HepG2 (cell line): Measurements from ENCODE around the gene KLC4. TPM values are rescaled to one million over a fixed set of nuclear protein-coding genes. Genes with fewer than 3 reads are reported as not detected.

Experiments used
- CBX1 ChIP-seq: IDR thresholded peaks from one replicate; pipeline ENCODE4 v1.6.1; 2016; ENCODE audit warnings: antibody characterized with exemption, low read depth
- CREBL2 ChIP-seq: sonication (generic); formaldehyde crosslinking; IDR thresholded peaks from 2 replicates; pipeline ENCODE4 v1.8.1; 2023; ENCODE audit warnings: missing genetic modification reagents, mild to moderate bottlenecking, borderline replicate concordance
- KDM5A ChIP-seq: fragments of 200-600 bp; sonication (generic); IDR thresholded peaks from 2 replicates; pipeline ENCODE4 v1.7.0; 2018; ENCODE audit warnings: antibody characterized with exemption, mild to moderate bottlenecking, low read length, borderline replicate concordance
- KLF12 ChIP-seq: sonication (generic); formaldehyde crosslinking; IDR thresholded peaks from 2 replicates; pipeline ENCODE4 v1.4.0; 2020; ENCODE audit warnings: missing genetic modification reagents, borderline replicate concordance
- KLF9 ChIP-seq: IDR thresholded peaks from 2 replicates; pipeline ENCODE4 v1.6.1; 2016; ENCODE audit warnings: low read depth
- MTF2 ChIP-seq: sonication (generic); formaldehyde crosslinking; IDR thresholded peaks from 2 replicates; pipeline ENCODE4 v1.5.0; 2020; ENCODE audit warnings: missing genetic modification reagents, borderline replicate concordance
- MXD4 ChIP-seq: IDR thresholded peaks from 2 replicates; pipeline ENCODE4 v1.6.1; 2016; ENCODE audit warnings: mild to moderate bottlenecking, missing biosample characterization, missing genetic modification reagents
- NFYB ChIP-seq: sonication (generic); formaldehyde crosslinking; IDR thresholded peaks from 2 replicates; pipeline ENCODE4 v1.4.0; 2020; ENCODE audit warnings: missing genetic modification reagents
- RAD21 ChIP-seq: fragments of 450-650 bp; formaldehyde crosslinking; IDR thresholded peaks from 2 replicates; pipeline ENCODE4 v1.5.0; 2020; ENCODE audit warnings: mild to moderate bottlenecking
- SCMH1 ChIP-seq: sonication (generic); formaldehyde crosslinking; IDR thresholded peaks from 2 replicates; pipeline ENCODE4 v1.9.0; 2021; ENCODE audit warnings: missing genetic modification reagents, mild to moderate bottlenecking, borderline replicate concordance
- ZBED4 ChIP-seq: sonication (generic); formaldehyde crosslinking; IDR thresholded peaks from 2 replicates; pipeline ENCODE4 v1.4.0; 2020; ENCODE audit warnings: missing genetic modification reagents, borderline replicate concordance
- ZNF101 ChIP-seq: sonication (generic); formaldehyde crosslinking; IDR thresholded peaks from 2 replicates; pipeline ENCODE4 v1.4.0; 2020; ENCODE audit warnings: mild to moderate bottlenecking, low read depth, missing genetic modification reagents, borderline replicate concordance
- ZNF180 ChIP-seq: sonication (generic); formaldehyde crosslinking; IDR thresholded peaks from 2 replicates; pipeline ENCODE4 v1.4.0; 2020; ENCODE audit warnings: low read depth, missing genetic modification reagents, borderline replicate concordance
- ZNF431 ChIP-seq: sonication (generic); formaldehyde crosslinking; IDR thresholded peaks from 2 replicates; pipeline ENCODE4 v1.9.0; 2022; ENCODE audit warnings: missing genetic modification reagents, low read depth, mild to moderate bottlenecking, borderline replicate concordance
- ZSCAN9 ChIP-seq: IDR thresholded peaks from 2 replicates; pipeline ENCODE4 v1.6.1; 2016; ENCODE audit warnings: borderline replicate concordance
- polyA plus RNA-seq, 8 experiments: library from polyadenylated mRNA; depleted of rRNA in 3 of 8; stranded (reverse) in 7 of 8; unstranded in 1 of 8; fragments of >200 nt; fragmentation: Illumina TruSeq in 4 of 8; extraction: Trizol in 4 of 8; gene quantifications; 2 replicates each; pipeline versions ENCODE4 v1.2.1 to v1.2.3, GENCODE V29; 2011 to 2016; ENCODE audit warnings: low read depth in 4 of 8, missing spikeins in 1 of 8, mixed read lengths in 1 of 8; ENCODE audit not compliant: insufficient read depth in 1 of 8
- total RNA-seq, 5 experiments: library from RNA; depleted of rRNA; stranded (reverse); fragments of >200 nt; fragmentation: Illumina TruSeq; extraction: Trizol; gene quantifications; 2 replicates each; pipeline ENCODE4 v1.2.3, GENCODE V29; 2016; ENCODE audit warnings: low read depth in 1 of 5
- TF ChIP-seq, protein P1 (sequence below): sonication (generic); formaldehyde crosslinking; IDR thresholded peaks from 2 replicates; pipeline ENCODE4 v1.8.1; 2023; ENCODE audit warnings: mild to moderate bottlenecking, missing genetic modification reagents, borderline replicate concordance
- TF ChIP-seq, protein P2 (sequence below): sonication (generic); formaldehyde crosslinking; IDR thresholded peaks from 2 replicates; pipeline ENCODE4 v1.4.0; 2020; ENCODE audit warnings: missing genetic modification reagents
- TF ChIP-seq, protein P3 (sequence below): sonication (generic); formaldehyde crosslinking; IDR thresholded peaks from 2 replicates; pipeline ENCODE4 v1.4.0; 2020; ENCODE audit warnings: mild to moderate bottlenecking, low read depth, missing genetic modification reagents
- TF ChIP-seq, protein P4 (sequence below): sonication (generic); formaldehyde crosslinking; IDR thresholded peaks from 2 replicates; pipeline ENCODE4 v1.8.1; 2023; ENCODE audit warnings: missing genetic modification reagents, inconsistent platforms, borderline replicate concordance

The KLC4 gene
- total and polyA plus RNA-seq, 2 of the 13 experiments (the other 11 are each of a cell fraction or from before 2014, with no cell fraction given): 45.4 to 70.4 TPM

GRCh38 chr6:43089874-43090558, 30.6 kb downstream of the KLC4 start (continued):
- TF ChIP-seq ZNF101 (CRISPR knock-in tag): no peak
- no peak for TF ChIP-seq CREBL2
- TF ChIP-seq ZNF431 (CRISPR knock-in tag): no peak
- TF ChIP-seq KLF9: 0 out of 2 replicates have a peak, but pooled peaks have one; percentile 42
- TF ChIP-seq, protein P1, sequence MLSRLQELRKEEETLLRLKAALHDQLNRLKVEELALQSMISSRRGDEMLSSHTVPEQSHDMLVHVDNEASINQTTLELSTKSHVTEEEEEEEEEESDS (CRISPR knock-in tag): no peak
- no peak for TF ChIP-seq MTF2 (CRISPR knock-in tag)
- TF ChIP-seq RAD21: no peak; the same call in 1 of the 2 replicates
- TF ChIP-seq, protein P2, sequence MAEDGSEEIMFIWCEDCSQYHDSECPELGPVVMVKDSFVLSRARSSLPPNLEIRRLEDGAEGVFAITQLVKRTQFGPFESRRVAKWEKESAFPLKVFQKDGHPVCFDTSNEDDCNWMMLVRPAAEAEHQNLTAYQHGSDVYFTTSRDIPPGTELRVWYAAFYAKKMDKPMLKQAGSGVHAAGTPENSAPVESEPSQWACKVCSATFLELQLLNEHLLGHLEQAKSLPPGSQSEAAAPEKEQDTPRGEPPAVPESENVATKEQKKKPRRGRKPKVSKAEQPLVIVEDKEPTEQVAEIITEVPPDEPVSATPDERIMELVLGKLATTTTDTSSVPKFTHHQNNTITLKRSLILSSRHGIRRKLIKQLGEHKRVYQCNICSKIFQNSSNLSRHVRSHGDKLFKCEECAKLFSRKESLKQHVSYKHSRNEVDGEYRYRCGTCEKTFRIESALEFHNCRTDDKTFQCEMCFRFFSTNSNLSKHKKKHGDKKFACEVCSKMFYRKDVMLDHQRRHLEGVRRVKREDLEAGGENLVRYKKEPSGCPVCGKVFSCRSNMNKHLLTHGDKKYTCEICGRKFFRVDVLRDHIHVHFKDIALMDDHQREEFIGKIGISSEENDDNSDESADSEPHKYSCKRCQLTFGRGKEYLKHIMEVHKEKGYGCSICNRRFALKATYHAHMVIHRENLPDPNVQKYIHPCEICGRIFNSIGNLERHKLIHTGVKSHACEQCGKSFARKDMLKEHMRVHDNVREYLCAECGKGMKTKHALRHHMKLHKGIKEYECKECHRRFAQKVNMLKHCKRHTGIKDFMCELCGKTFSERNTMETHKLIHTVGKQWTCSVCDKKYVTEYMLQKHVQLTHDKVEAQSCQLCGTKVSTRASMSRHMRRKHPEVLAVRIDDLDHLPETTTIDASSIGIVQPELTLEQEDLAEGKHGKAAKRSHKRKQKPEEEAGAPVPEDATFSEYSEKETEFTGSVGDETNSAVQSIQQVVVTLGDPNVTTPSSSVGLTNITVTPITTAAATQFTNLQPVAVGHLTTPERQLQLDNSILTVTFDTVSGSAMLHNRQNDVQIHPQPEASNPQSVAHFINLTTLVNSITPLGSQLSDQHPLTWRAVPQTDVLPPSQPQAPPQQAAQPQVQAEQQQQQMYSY: no peak
- no peak for TF ChIP-seq SCMH1 (CRISPR knock-in tag)
- TF ChIP-seq, protein P3, sequence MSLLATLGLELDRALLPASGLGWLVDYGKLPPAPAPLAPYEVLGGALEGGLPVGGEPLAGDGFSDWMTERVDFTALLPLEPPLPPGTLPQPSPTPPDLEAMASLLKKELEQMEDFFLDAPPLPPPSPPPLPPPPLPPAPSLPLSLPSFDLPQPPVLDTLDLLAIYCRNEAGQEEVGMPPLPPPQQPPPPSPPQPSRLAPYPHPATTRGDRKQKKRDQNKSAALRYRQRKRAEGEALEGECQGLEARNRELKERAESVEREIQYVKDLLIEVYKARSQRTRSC (CRISPR knock-in tag): no peak
- TF ChIP-seq MXD4 (CRISPR knock-in tag): no peak; the same call in 1 of the 2 replicates
- TF ChIP-seq, protein P4, sequence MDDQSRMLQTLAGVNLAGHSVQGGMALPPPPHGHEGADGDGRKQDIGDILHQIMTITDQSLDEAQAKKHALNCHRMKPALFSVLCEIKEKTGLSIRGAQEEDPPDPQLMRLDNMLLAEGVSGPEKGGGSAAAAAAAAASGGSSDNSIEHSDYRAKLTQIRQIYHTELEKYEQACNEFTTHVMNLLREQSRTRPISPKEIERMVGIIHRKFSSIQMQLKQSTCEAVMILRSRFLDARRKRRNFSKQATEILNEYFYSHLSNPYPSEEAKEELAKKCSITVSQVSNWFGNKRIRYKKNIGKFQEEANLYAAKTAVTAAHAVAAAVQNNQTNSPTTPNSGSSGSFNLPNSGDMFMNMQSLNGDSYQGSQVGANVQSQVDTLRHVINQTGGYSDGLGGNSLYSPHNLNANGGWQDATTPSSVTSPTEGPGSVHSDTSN (CRISPR knock-in tag): no peak
- no peak for TF ChIP-seq CBX1
- TF ChIP-seq KDM5A: peak; percentile 55; the same call in 1 of the 2 replicates
- peak; percentile 74 for TF ChIP-seq ZBED4 (CRISPR knock-in tag)
- TF ChIP-seq NFYB (CRISPR knock-in tag): 0 out of 2 replicates have a peak, but pooled peaks have one; percentile 12
- no peak for TF ChIP-seq ZNF180 (CRISPR knock-in tag)
- 0 out of 2 replicates have a peak, but pooled peaks have one; percentile 32 for TF ChIP-seq ZSCAN9 (CRISPR knock-in tag)
- TF ChIP-seq KLF12 (CRISPR knock-in tag): 0 out of 2 replicates have a peak, but pooled peaks have one; percentile 15
